SU-DHL-6 (cell line): ENCODE results near the gene CPA5.

Experiments used
- EZH2phosphoT487 ChIP-seq: fragments of 200-600 bp; sonication (generic), shearing (Covaris generic); conservative IDR thresholded peaks from 2 replicates; pipeline ENCODE4 v1.6.1; 2018; ENCODE audit warnings: mild to moderate bottlenecking, antibody characterized with exemption, low read length, moderate library complexity, mixed read lengths
- TF ChIP-seq, protein P1 (sequence below): fragments of 200-600 bp; sonication (generic); IDR thresholded peaks from one replicate; pipeline ENCODE4 v1.5.1; 2017; ENCODE audit warnings: antibody characterized with exemption, mild to moderate bottlenecking, low read length, moderate library complexity; ENCODE audit not compliant: insufficient read depth, poor library complexity, severe bottlenecking

DNA sequence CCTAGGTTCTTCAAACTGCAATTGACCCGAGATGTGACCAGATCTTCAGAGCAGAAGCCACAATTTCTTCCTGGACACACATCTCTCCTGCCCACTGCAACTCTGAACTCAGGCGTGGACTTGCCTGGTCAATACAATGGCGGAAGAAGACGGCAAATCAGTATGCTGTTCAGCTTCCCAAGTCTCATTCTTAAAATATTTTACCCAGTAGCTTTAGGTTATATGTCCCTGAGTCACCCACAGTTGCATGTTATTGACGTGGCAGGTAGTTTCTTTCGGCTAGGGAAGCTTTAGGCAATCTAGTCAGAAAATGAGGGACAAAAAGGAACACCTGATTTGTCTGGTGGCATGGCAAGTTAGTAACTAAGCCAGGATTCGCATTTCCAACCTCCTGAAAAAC, 73.7 kb downstream of the CPA5 start:
- TF ChIP-seq, protein P1, sequence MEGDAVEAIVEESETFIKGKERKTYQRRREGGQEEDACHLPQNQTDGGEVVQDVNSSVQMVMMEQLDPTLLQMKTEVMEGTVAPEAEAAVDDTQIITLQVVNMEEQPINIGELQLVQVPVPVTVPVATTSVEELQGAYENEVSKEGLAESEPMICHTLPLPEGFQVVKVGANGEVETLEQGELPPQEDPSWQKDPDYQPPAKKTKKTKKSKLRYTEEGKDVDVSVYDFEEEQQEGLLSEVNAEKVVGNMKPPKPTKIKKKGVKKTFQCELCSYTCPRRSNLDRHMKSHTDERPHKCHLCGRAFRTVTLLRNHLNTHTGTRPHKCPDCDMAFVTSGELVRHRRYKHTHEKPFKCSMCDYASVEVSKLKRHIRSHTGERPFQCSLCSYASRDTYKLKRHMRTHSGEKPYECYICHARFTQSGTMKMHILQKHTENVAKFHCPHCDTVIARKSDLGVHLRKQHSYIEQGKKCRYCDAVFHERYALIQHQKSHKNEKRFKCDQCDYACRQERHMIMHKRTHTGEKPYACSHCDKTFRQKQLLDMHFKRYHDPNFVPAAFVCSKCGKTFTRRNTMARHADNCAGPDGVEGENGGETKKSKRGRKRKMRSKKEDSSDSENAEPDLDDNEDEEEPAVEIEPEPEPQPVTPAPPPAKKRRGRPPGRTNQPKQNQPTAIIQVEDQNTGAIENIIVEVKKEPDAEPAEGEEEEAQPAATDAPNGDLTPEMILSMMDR: no peak
- TF ChIP-seq EZH2phosphoT487: no peak
